Measurements from ENCODE around the gene SLC30A7.

The SLC30A7 gene

GRCh38 chr1:100979631-100980030 lies 83.7 kb downstream of the SLC30A7 start:
- no peak for DNase-seq (ENCODE audit: low read depth in 2 of 2)

DNA sequence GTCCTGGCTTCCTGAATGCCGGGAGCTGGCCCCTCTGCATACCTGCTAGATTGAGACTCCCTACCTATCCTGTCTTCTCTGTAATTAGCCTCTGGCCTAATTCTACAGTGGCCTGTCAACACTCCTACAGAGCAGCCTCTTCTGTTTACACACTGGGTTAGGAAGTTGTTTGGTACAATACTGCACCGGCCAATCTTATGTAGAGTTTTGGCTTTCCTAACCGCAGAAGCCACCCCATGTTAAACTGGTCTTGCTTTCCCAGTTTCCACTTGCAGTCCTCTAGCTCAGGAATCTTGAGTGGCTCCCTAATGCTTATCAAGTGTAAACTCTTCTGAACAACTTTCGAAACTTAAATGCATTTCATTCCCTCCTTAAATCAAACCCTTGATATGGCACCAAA lies 86.9 kb downstream of the SLC30A7 start:
- no peak for DNase-seq (ENCODE audit: low read depth in 2 of 2)

- DNase-seq (ENCODE audit: low read depth in 2 of 2): no peak
Observed at GRCh38 chr1:100988121-100988520, 92.2 kb downstream of the SLC30A7 start.

GRCh38 chr1:100989306-100990077 lies 93.6 kb downstream of the SLC30A7 start:
- no peak for DNase-seq (ENCODE audit: low read depth in 2 of 2)

DNA sequence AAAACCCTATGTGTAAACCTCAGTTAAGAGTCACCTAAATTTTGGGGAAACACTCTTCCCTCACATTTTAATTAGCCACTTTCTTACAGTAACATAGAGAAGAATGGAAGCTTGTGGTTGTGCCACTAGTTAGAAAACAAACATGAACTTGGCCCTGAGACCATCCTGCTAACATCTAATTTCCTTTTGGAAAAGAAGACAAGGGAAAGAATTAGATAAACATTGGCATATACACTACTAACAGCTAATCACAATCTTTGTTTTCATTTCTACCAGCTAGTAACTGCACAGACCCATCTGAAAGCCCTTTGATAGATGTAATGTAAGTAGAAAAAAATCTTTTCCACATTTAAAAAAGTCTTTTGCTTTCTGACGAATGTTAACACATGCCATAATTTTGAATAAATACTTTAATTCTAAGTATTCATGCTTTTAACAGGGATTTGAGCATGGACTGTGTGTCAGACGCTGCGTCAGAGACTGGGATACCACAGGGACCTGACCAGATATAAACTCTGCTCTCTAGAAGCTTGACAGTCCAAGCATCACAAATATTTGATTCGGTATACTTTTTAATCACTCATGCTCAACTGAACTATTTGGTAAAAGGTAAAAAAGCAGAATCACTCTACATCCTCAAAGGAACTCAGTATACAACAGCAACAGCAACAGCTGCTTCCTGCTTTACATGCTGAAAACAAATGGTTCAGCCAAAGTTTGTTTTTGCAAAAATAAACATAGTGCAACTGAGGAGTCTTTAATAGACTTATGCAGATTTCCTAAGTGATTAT lies 99.5 kb downstream of the SLC30A7 start:
- no peak for DNase-seq (ENCODE audit: low read depth in 2 of 2)

GRCh38 chr1:100998426-100998825 lies 102.5 kb downstream of the SLC30A7 start:
- DNase-seq (ENCODE audit: low read depth in 2 of 2): no peak

- no peak for DNase-seq (ENCODE audit: low read depth in 2 of 2)
Observed at GRCh38 chr1:101000131-101000873, 104.4 kb downstream of the SLC30A7 start.

GRCh38 chr1:101002551-101002950 lies 106.7 kb downstream of the SLC30A7 start:
- no peak for DNase-seq (ENCODE audit: low read depth in 2 of 2)

- no peak for DNase-seq (ENCODE audit: low read depth in 2 of 2)
Observed at GRCh38 chr1:101003012-101003650, 107.2 kb downstream of the SLC30A7 start.

DNA sequence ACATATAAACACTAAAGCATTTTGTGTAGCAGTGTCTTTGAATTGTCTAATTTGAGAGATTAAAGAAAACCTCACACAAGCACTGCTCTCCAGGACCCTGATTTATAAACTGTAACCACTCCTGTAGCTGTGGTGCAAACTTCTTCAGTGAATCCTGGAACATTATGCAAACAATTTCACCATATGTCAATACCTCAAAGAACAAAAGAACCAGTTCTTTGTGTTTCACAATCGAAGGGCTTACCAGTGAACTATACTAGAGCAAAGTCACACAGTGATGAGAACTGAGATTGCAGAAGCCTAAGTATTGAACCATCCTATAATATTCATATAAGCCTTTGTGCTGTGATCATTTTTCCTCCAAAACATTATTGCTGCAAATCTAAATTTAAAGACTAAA lies 108.2 kb downstream of the SLC30A7 start:
- no peak for DNase-seq (ENCODE audit: low read depth in 2 of 2)

- DNase-seq (ENCODE audit: low read depth in 2 of 2): no peak
Observed at GRCh38 chr1:101004670-101005069, 108.8 kb downstream of the SLC30A7 start.

DNA sequence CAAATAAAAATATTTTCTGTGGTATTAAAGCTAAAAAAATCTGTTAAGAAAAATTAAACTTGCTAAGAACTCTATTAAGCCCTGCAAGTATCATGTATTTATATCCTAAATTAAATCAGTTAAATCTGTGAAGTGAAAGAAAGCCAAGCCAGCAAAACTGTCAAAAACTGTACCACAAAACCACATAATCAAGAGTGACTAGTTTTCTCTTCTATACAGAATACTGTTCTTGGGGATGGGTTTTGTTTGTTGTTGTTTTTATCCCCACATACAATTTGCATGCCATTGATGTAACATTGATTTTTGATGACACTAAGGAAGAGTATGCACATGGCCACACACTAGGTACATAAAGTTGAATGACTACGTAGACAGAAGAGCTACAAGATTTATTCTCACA lies 109.3 kb downstream of the SLC30A7 start:
- DNase-seq (ENCODE audit: low read depth in 2 of 2): no peak

- DNase-seq (ENCODE audit: low read depth in 2 of 2): no peak
Observed at GRCh38 chr1:101005871-101006270, 110.0 kb downstream of the SLC30A7 start.

DNA sequence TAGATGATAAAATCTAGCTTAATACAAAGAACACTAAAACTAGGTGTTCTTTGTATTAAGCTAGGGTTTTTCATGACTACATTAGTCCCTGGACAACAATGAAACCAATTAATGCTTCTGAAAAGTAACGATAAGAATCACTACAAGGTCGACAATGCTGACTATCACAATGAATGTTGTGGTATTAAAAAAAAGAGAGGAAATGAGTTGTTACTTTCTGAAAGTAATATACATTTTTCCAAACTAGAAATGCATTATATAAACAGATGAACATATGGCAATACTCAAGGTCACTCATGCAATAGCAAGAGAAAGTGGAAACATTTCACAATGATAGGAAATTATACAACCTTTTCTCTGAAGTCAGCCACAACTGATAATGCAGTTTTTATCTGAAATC lies 110.7 kb downstream of the SLC30A7 start:
- DNase-seq (ENCODE audit: low read depth in 2 of 2): no peak

- DNase-seq (ENCODE audit: low read depth in 2 of 2): no peak
Observed at GRCh38 chr1:101008229-101008834, 112.4 kb downstream of the SLC30A7 start.

GRCh38 chr1:101013776-101014175 lies 117.9 kb downstream of the SLC30A7 start:
- DNase-seq (ENCODE audit: low read depth in 2 of 2): no peak

GRCh38 chr1:101017448-101017847 lies 121.6 kb downstream of the SLC30A7 start:
- DNase-seq (ENCODE audit: low read depth in 2 of 2): no peak

DNA sequence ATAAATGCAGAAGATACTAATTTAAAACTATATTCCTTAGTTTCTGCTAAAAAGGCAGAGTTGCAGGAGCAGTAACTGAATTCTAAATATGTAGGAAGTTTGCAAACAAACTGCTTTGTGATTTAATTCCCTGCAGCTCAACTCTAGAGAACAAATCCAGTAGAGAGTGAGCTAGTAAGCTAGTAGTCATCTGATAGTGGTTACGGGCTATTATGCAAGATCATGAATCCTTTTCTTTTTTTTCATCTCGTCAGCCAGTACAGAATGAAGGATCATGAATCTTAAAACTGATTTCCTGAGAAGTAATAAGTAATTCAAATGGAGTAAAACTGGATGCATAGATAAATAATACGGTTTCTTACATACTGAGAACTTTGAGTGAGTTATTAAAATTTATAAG lies 126.4 kb downstream of the SLC30A7 start:
- no peak for DNase-seq (ENCODE audit: low read depth in 2 of 2)

DNA sequence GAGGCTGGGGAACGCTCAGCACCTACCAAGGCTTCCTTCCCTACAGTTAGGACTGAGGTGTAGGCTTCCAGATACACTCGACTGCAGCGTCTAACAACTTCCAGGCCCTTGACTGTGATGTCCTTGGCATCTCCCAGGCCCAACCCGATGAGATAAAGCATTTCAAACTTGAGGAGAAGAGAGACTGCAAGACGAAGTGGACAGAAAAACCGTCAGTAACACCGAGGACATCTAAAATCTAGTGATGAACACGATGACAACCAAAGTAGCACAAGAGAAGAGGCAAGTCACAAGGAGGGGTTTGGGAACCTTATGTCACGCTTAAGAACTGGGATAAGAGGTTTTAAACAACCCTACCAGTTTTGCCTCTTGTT lies 129.4 kb downstream of the SLC30A7 start:
- no peak for DNase-seq (ENCODE audit: low read depth in 2 of 2)

DNA sequence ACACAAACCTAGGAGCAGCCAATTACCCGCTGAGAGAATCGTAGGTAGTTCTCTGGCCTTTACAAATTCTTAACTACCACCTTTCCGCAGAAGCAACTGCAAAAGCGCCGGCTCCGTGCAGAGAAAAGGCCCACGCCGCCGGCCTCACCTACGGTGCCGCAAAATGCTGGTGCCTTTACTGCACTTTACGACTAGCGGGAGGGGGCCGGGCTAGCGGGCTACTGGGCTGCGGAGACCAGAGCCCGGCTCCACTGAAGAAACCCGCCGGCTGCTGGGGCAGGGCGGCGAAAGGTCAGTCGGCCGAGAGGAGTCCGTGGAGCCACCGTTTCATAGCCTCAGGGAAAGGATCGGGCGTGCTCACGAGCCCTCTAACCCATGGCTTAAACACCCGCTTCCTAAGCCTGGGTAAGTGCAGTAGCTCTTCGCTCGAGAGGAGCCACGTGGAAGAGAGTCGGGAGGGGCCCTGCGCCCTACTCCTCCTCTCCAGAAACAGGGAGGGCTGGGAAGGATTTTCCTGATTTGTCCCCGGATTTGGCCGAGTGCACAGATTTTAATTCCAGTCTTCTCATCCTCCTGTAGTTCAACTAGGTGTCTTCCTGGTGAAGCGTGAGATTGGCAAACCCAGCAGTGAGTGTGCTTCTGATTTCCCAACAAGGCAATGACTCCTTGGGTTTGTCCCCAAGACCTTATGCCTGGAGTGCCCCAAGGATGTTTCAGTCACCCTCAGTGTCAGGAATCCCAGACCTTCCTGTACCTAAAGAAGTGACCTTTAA lies 130.0 kb downstream of the SLC30A7 start, which contains the start of gene DPH5:
DPH5 (minus strand) TSS at position 128 of the 773 bp plus-strand sequence. CDS start 341 bp downstream, outside the sequence.
- peak; percentile 83 to 84 for DNase-seq (ENCODE audit: low read depth in 2 of 2)

- no peak for DNase-seq (ENCODE audit: low read depth in 2 of 2)
Observed at GRCh38 chr1:101026430-101026788, 130.5 kb downstream of the SLC30A7 start.
